Epithelial cell of proximal tubule (primary cell): ENCODE results near the gene AGPAT4. TPM values are rescaled to one million over a fixed set of nuclear protein-coding genes. Genes with fewer than 3 reads are reported as not detected.

Source experiments
- DNase-seq: peaks from one replicate; pipeline ENCODE4 v3.0.0-alpha.2; 2011; ENCODE audit warnings: low read depth
- H3K4me3 ChIP-seq: 2 replicates; pipeline ENCODE4 v1.5.1; 2011; ENCODE audit warnings: low read depth, mild to moderate bottlenecking, low read length
- CTCF ChIP-seq: conservative IDR thresholded peaks from 2 replicates; pipeline ENCODE4 v1.5.1; 2012; ENCODE audit warnings: low read depth, mild to moderate bottlenecking, low read length
- total RNA-seq: library from RNA; depleted of rRNA; stranded (reverse); fragments of >200 nt; gene quantifications from 2 replicates; pipeline ENCODE4 v1.2.3, GENCODE V29; 2015

The AGPAT4 gene
- total RNA-seq, 1 donor from 2014 or later = 12.2 TPM

- no peak for TF ChIP-seq CTCF
Observed at GRCh38 chr6:161134550-161135298, 139.1 kb downstream of the AGPAT4 start.

GRCh38 chr6:161133963-161134362 is 139.9 kb downstream of the AGPAT4 start:
- DNase-seq = no peak
- no peak for TF ChIP-seq CTCF
- H3K4me3 ChIP-seq = no peak overlapping the region

More at GRCh38 chr6:161134550-161135298, 139.1 kb downstream of the AGPAT4 start:
- H3K4me3 ChIP-seq = no peak overlapping the region
- no peak for DNase-seq

- no peak for TF ChIP-seq CTCF
- no peak overlapping the region for H3K4me3 ChIP-seq
- DNase-seq = no peak
Observed at GRCh38 chr6:161132384-161132783, 141.5 kb downstream of the AGPAT4 start.

- no peak overlapping the region for H3K4me3 ChIP-seq
- DNase-seq = no peak
- TF ChIP-seq CTCF = no peak
Observed at GRCh38 chr6:161130967-161131766, 142.7 kb downstream of the AGPAT4 start.

GRCh38 chr6:161130541-161130940 is 143.3 kb downstream of the AGPAT4 start:
- H3K4me3 ChIP-seq = no peak overlapping the region
- TF ChIP-seq CTCF = no peak
- no peak for DNase-seq

- DNase-seq = no peak
- no peak overlapping the region for H3K4me3 ChIP-seq
- TF ChIP-seq CTCF = no peak
Observed at GRCh38 chr6:161128680-161129196, 145.1 kb downstream of the AGPAT4 start.
